RWPE2 (cell line): ENCODE results near the gene SPECC1L.

Experiments
- ATAC-seq: fragments of 200-7000 bp; cut with Tn5 transposase; 3 replicates; pipeline ENCODE4 v1.9.1; 2021; ENCODE audit warnings: low read depth
- DNase-seq: peaks from one replicate; pipeline ENCODE4 v3.0.0-alpha.2; 2020; ENCODE audit warnings: low spot score
- H3K27ac ChIP-seq: fragments of 450-650 bp; 2 replicates; pipeline ENCODE4 v1.5.1; 2017; ENCODE audit warnings: mild to moderate bottlenecking; ENCODE audit not compliant: poor library complexity, severe bottlenecking
- H3K27me3 ChIP-seq: fragments of 250-450 bp; sonication (Bioruptor Pico); 2 replicates; pipeline ENCODE4 v1.5.1; 2021; ENCODE audit warnings: mild to moderate bottlenecking, moderate library complexity; ENCODE audit not compliant: insufficient read depth, poor library complexity, severe bottlenecking
- H3K36me3 ChIP-seq: fragments of 250-450 bp; sonication (Bioruptor Pico); 2 replicates; pipeline ENCODE4 v1.5.1; 2020; ENCODE audit warnings: low read depth, mild to moderate bottlenecking, moderate library complexity
- H3K4me1 ChIP-seq: fragments of 250-450 bp; sonication (Bioruptor Pico); 2 replicates; pipeline ENCODE4 v1.5.1; 2021; ENCODE audit warnings: mild to moderate bottlenecking, moderate library complexity; ENCODE audit not compliant: insufficient read depth, poor library complexity, severe bottlenecking
- H3K4me3 ChIP-seq: fragments of 250-450 bp; sonication (Bioruptor Pico); 2 replicates; pipeline ENCODE4 v1.5.1; 2021; ENCODE audit warnings: mild to moderate bottlenecking, moderate library complexity; ENCODE audit not compliant: severe bottlenecking
- H3K9me3 ChIP-seq: fragments of 250-450 bp; sonication (Bioruptor Pico); 2 replicates; pipeline ENCODE4 v1.5.1; 2021; ENCODE audit warnings: mild to moderate bottlenecking, moderate library complexity; ENCODE audit not compliant: severe bottlenecking
- CTCF ChIP-seq: fragments of 450-650 bp; IDR thresholded peaks from one replicate; pipeline ENCODE4 v1.5.1; 2017; ENCODE audit warnings: mild to moderate bottlenecking, moderate library complexity; ENCODE audit not compliant: poor library complexity, severe bottlenecking

The SPECC1L gene

GRCh38 chr22:24417901-24418641 lies 147.4 kb downstream of the SPECC1L start:
- no peak overlapping the region for H3K27ac ChIP-seq
- DNase-seq, result no peak

GRCh38 chr22:24418786-24419474 lies 148.3 kb downstream of the SPECC1L start:
- H3K4me1 ChIP-seq, result peaks cover 6% of the 10 kb centered on the region
- ATAC-seq (0 out of 3 replicates have a peak, but pooled peaks have one; percentile 7), DNase-seq (no peak)
- no peak overlapping the region for H3K4me3 ChIP-seq
- peaks cover under 1% of the 10 kb centered on the region for H3K27me3 ChIP-seq
- no peak for TF ChIP-seq CTCF
- H3K27ac ChIP-seq, result no peak overlapping the region
- H3K9me3 ChIP-seq, result no peaks in the 10 kb centered on the region
- peaks cover 10% of the 10 kb centered on the region; the same call in 1 of the 2 replicates for H3K36me3 ChIP-seq

More at GRCh38 chr22:24417901-24418641, 147.4 kb downstream of the SPECC1L start:
- Histone ChIP-seq H3K4me1 (peaks cover 6% of the 10 kb centered on the region), H3K27me3 (no peaks in the 10 kb centered on the region), H3K4me3 (no peak overlapping the region), H3K9me3 (no peaks in the 10 kb centered on the region), H3K36me3 (peaks cover 10% of the 10 kb centered on the region; the same call in 1 of the 2 replicates)
- ATAC-seq, result peak; percentile 24; the same call in 2 of the 3 replicates
- TF ChIP-seq CTCF, result no peak

GRCh38 chr22:24419475-24419850 lies 148.8 kb downstream of the SPECC1L start:
- no peak for TF ChIP-seq CTCF
- H3K4me3 ChIP-seq, result no peak overlapping the region
- H3K27me3 ChIP-seq, result peaks cover 6% of the 10 kb centered on the region
- DNase-seq (no peak), ATAC-seq (no peak)
- peaks cover 6% of the 10 kb centered on the region for H3K4me1 ChIP-seq
- no peaks in the 10 kb centered on the region for H3K9me3 ChIP-seq
- H3K36me3 ChIP-seq, result peaks cover 10% of the 10 kb centered on the region; the same call in 1 of the 2 replicates
- no peak overlapping the region for H3K27ac ChIP-seq

GRCh38 chr22:24420072-24420976 lies 149.7 kb downstream of the SPECC1L start:
- DNase-seq (no peak), ATAC-seq (no peak)
- H3K4me3 ChIP-seq, result no peak overlapping the region

More at GRCh38 chr22:24420072-24420976, 149.7 kb downstream of the SPECC1L start:
- H3K4me1 ChIP-seq, result peaks cover 6% of the 10 kb centered on the region
- H3K9me3 ChIP-seq, result no peaks in the 10 kb centered on the region
- H3K27ac ChIP-seq, result no peak overlapping the region
- H3K36me3 ChIP-seq, result peaks cover 2% of the 10 kb centered on the region; the same call in 1 of the 2 replicates
- TF ChIP-seq CTCF, result no peak
- peaks cover 12% of the 10 kb centered on the region for H3K27me3 ChIP-seq
